Astrocyte of the spinal cord (primary cell): ENCODE measurements around the gene DEFB123.

Experiments used
- DNase-seq: peaks from one replicate; pipeline ENCODE4 v3.0.0; 2011; ENCODE audit warnings: low read depth, low spot score
- H3K4me3 ChIP-seq: 2 replicates; pipeline ENCODE4 v1.5.1; 2011; ENCODE audit warnings: low read depth, mild to moderate bottlenecking, low read length, moderate library complexity
- in situ Hi-C: cut with HindIII; loops from 2 replicates; pipeline ENCODE4 v1.10.0; 2017; ENCODE audit warnings: low sequenced_read_pairs
- TF ChIP-seq, protein P1 (sequence below): IDR thresholded peaks from 2 replicates; pipeline ENCODE4 v1.5.1; 2012; ENCODE audit warnings: low read depth, mild to moderate bottlenecking, low read length, inconsistent platforms

DEFB123 gene, protein sequence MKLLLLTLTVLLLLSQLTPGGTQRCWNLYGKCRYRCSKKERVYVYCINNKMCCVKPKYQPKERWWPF

DNA sequence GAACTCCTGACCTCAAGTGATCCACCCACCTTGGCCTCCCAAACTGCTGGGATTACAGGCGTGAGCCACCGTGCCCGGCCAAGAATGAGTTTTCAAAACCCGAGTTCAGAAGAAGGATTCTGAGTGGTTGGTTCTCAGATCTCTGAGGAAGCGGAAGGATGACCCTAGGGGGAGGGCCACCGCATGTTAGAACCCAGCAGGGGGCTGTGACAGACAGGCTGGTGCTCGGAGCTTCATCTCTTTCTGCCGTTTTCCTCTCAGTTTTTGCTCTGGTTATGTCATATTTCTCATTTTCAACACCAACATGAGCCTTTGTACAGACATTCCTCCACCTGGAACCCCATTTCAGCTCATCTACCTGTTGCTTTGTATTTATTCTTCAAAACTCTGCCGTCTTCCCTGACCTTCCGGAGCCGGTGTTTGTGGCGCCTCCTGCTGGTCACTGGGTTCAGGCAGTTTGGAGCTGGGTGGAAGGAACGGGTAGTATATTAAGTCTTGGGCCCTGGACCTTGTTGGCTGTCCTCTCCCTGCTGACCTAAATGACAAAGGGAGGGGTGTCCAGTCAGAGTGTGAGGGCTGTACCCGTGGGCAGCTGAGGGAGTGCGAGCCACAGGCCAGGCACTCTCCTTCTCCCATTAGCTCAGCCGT, at the start of gene DEFB123:
Gene DEFB123 (plus strand): TSS at position 621 of the 648 bp plus-strand sequence. CDS start 67 bp downstream, outside the sequence.
- TF ChIP-seq, protein P1, sequence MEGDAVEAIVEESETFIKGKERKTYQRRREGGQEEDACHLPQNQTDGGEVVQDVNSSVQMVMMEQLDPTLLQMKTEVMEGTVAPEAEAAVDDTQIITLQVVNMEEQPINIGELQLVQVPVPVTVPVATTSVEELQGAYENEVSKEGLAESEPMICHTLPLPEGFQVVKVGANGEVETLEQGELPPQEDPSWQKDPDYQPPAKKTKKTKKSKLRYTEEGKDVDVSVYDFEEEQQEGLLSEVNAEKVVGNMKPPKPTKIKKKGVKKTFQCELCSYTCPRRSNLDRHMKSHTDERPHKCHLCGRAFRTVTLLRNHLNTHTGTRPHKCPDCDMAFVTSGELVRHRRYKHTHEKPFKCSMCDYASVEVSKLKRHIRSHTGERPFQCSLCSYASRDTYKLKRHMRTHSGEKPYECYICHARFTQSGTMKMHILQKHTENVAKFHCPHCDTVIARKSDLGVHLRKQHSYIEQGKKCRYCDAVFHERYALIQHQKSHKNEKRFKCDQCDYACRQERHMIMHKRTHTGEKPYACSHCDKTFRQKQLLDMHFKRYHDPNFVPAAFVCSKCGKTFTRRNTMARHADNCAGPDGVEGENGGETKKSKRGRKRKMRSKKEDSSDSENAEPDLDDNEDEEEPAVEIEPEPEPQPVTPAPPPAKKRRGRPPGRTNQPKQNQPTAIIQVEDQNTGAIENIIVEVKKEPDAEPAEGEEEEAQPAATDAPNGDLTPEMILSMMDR: no peak
- H3K4me3 ChIP-seq: no peak within 1 kb of the TSS
- DNase-seq: no peak
- in situ Hi-C loops: no loop called here

DNA sequence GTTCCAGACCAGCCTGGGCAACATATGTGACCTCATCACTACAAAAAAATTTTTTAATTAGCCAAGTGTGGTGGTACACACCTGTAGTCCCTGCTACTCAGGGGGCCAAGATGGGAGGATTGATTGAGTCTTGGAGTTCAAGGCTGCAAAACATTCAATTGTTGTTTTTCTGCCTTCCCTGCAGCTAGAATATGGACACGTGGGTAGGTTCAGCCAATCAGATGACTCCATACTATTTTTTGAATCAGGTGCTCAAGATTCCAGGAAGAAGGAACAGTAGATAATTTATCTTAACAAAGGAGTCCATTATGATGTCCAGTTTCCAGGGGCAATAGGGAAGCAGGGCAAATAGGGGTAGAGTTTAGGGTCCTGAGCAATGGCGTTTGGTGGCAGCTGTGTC, 47.6 kb upstream of the DEFB123 start:
- TF ChIP-seq, protein P1: no peak
- in situ Hi-C loops: no loop called here
- DNase-seq: no peak
- H3K4me3 ChIP-seq: no peak overlapping the region

DNA sequence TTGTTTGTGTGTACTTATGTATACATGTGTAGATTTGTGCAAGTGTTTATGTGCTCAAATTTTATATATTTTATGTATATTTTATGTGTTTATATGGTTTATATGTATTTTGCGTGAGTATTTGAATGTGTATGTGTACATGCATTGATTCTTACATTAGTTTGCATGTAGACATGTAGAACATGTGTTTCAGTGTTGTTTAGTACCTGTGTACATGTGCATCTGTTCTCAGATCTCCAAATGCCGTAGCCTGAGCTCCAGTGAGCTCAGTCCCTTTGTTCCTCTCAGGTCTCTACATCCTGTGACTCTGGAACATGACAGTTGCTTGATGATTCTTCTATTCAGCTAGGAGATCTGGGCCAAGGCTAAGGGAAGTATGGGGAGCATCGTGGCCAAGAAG, 45.5 kb upstream of the DEFB123 start:
- in situ Hi-C loops: no loop called here
- DNase-seq: no peak
- H3K4me3 ChIP-seq: no peak overlapping the region
- TF ChIP-seq, protein P1: no peak

DNA sequence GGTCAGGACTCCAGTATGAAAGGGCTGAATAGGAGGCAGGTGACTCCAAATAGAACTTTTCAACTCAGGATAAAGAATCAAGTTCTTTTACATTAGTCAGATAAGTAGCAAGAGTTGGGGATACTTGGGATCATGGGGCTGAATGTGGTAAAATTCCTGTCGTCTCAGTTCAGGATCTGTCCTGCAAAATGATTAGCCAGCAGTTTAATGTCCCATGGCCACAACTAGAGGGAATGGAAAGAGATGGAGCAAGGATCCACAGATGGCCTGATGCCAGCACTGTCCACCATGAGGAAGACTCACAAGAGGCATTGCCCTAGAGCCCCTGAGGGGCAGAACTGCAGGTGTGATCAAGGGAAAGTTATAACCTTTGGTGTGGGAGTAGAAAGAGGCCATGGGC, 36.5 kb upstream of the DEFB123 start:
- TF ChIP-seq, protein P1: no peak
- no peak for DNase-seq
- in situ Hi-C loops: no loop called here
- H3K4me3 ChIP-seq: no peak overlapping the region

DNA sequence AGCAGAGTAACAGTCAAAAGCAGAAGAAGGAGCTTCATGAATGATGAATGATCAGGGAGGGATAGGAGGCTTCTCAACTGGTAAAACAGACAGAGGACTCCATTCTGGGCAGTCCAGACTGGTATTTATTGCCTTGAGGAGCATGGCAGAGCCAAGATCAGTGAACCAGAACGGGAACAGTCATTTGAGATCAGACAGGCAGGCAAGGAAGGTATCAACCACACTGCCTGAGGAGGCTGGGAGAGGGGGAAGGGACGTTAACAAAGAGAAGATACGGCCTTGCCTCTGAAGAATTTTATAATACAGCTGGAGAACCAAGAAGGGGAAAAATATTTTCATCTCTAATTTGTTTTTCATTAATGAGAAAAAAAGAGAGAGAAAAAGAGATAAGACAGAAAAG, 34.3 kb upstream of the DEFB123 start, which contains the start of gene DEFB121:
Gene DEFB121 (minus strand): TSS at position 101 of the 400 bp plus-strand sequence. CDS start 63 bp downstream, at position 38.
- DNase-seq: no peak
- no peak within 1 kb of the TSS for H3K4me3 ChIP-seq
- TF ChIP-seq, protein P1: no peak
- in situ Hi-C loops: no loop called here

DNA sequence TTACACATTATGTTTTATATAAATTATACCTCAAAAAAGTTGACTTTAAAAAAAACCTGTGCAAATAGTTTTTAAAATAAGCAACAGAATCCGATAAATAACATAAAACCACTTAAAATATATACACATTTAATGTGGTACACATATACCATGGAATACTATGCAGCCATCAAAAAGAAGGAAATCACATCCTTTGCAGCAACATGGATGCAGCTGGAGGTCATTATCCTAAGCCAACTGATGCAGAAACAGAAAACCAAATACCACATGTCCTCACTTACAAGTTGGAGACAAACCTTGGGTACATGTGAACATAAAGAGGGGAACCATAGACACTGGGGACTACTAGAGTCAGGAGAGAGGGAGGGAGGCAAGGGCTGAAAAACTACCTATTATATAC, 30.4 kb upstream of the DEFB123 start:
- H3K4me3 ChIP-seq: no peak overlapping the region
- TF ChIP-seq, protein P1: no peak
- no peak for DNase-seq
- in situ Hi-C loops: no loop called here
